Ovary (tissue), 9 donors: ENCODE measurements around the gene TUBA4B. TPM values are rescaled to one million over a fixed set of nuclear protein-coding genes. Genes with fewer than 3 reads are reported as not detected.

ENCODE experiments used
- DNase-seq, 5 donors: peaks; one replicate each; pipeline ENCODE4 v3.0.0-alpha.2; 2019 to 2020
- H3K27ac ChIP-seq, 2 donors: fragments of 200-600 bp; one replicate each; pipeline versions ENCODE4 v1.5.1 to v1.8.0; 2019 to 2022
- H3K27me3 ChIP-seq: fragments of 200-600 bp; one replicate; pipeline ENCODE4 v1.8.0; 2022
- H3K36me3 ChIP-seq: fragments of 200-600 bp; sonication (generic); one replicate; pipeline ENCODE4 v1.5.1; 2019
- H3K4me1 ChIP-seq: one replicate; pipeline ENCODE4 v1.8.1; 2013; ENCODE audit warnings: mild to moderate bottlenecking, moderate library complexity; ENCODE audit not compliant: insufficient read depth
- H3K4me3 ChIP-seq: fragments of 200-600 bp; sonication (generic); one replicate; pipeline ENCODE4 v1.5.1; 2017
- H3K9me3 ChIP-seq, 2 donors: fragments of 200-600 bp in 1 of 2; sonication (generic) in 1 of 2; one replicate each; pipeline versions ENCODE4 v1.5.1 to v1.8.1; 2013 to 2019; ENCODE audit warnings: mild to moderate bottlenecking in 1 of 2, moderate library complexity in 1 of 2
- CTCF ChIP-seq, 3 donors: fragments of 450-650 bp in 2 of 3; fragments of 200-600 bp in 1 of 3; IDR thresholded peaks; one replicate each; pipeline versions ENCODE4 v1.5.1 to v1.8.0; 2016 to 2022; ENCODE audit warnings: antibody characterized with exemption in 3 of 3, mild to moderate bottlenecking in 1 of 3
- EP300 ChIP-seq: sonication (generic); formaldehyde crosslinking; IDR thresholded peaks from one replicate; pipeline ENCODE4 v1.6.1; 2017; ENCODE audit warnings: antibody characterized with exemption
- POLR2A ChIP-seq: fragments of 450-650 bp; IDR thresholded peaks from one replicate; pipeline ENCODE4 v1.6.1; 2017; ENCODE audit warnings: antibody characterized with exemption, mild to moderate bottlenecking, moderate library complexity
- WGBS, 3 donors: extraction: QIAGEN DNeasy Blood & Tissue Kit in 1 of 3; methylation state at CpG; one replicate each; pipeline versions ENCODE4 v1.1.5 to v1.1.7; 2013 to 2017; 5-methylcytosine and 5-hydroxymethylcytosine counted together
- intact Hi-C, 4 donors: fragments of 100-400 bp; cut with DNase I; formaldehyde crosslinking; loops; one replicate each; pipeline versions ENCODE4 v1.11.0 to v1.15.1; 2022 to 2023
- polyA plus RNA-seq, 2 donors: library from polyadenylated mRNA; stranded (reverse); fragments of 200-250 nt in 1 of 2; fragments of 350-450 nt in 1 of 2; fragmentation: Illumina TruSeq in 1 of 2; extraction: RNeasy Lipid Tissue Mini Kit (QIAGEN cat#74804) in 1 of 2; gene quantifications; one replicate each; pipeline ENCODE4 v1.2.3, GENCODE V29; 2013 to 2014
- total RNA-seq, 7 donors: library from RNA; depleted of rRNA in 2 of 7; stranded (reverse); fragments of >200 nt in 2 of 7; fragmentation: NEBNext Ultra II Directional in 3 of 7; extraction: Animal tissue kit (Norgen Biotek cat#: 25700) in 3 of 7; gene quantifications; one replicate each; pipeline versions ENCODE4 v1.1.0 to v1.2.4, GENCODE V29; 2016 to 2023
- donor health status: DM: no; HTN: no; CAD: no; lungs with moderate emphysema.
- donor health status: DM: no; HTN: no; CAD: no.
- donor health status: Bipolar disorder and iron deficiency.
- donor health status: DM: yes; HTN: yes; CAD: no.
- donor health status: DM: no; HTN: no; CAD: no.
- donor health status: DM: yes; HTN: yes; CAD: no.

TUBA4B gene
- total and polyA plus RNA-seq, 9 donors = 0.18 to 13.2 (median 0.35) TPM; not detected in 2

GRCh38 chr2:219234331-219234730 is 18.7 kb upstream of the TUBA4B start:
- Histone ChIP-seq H3K4me1 (no peaks in the 10 kb centered on the region), H3K4me3 (no peak overlapping the region), H3K36me3 (no peaks in the 10 kb centered on the region), H3K27ac (no peak overlapping the region), H3K9me3 (no peaks in the 10 kb centered on the region), H3K27me3 (no peaks in the 10 kb centered on the region)
- intact Hi-C loops = no loop called here
- no peak for TF ChIP-seq EP300
- no peak for TF ChIP-seq CTCF (IDR thresholded peaks at IDR 0.05)
- TF ChIP-seq POLR2A = no peak
- DNase-seq = no peak
- 66 to 85% (median 79%) methylated on average over 3 of the region's 3 CpGs for WGBS, 3 donors

GRCh38 chr2:219243291-219243761 is 9.7 kb upstream of the TUBA4B start:
- intact Hi-C loops = loop anchor here in 1 of 4 donors (10.0 kb wide), 1 partner anchor 51 kb away; no protein-coding TSS in a partner anchor
- peak overlapping the region; percentile 11 for H3K4me3 ChIP-seq
- peaks cover 8% of the 10 kb centered on the region for H3K4me1 ChIP-seq
- WGBS, 3 donors = 29 to 48% (median 36%) methylated on average over 28 of the region's 28 CpGs
- no peak overlapping the region for H3K27ac ChIP-seq
- H3K27me3 ChIP-seq = no peaks in the 10 kb centered on the region
- H3K9me3 ChIP-seq = no peaks in the 10 kb centered on the region
- no peak for TF ChIP-seq EP300
- TF ChIP-seq CTCF (IDR thresholded peaks at IDR 0.05) = no peak
- TF ChIP-seq POLR2A = no peak
- DNase-seq = peak in 3 of 5 donors; percentile 53 to 58 (median 58)
- H3K36me3 ChIP-seq = no peaks in the 10 kb centered on the region

GRCh38 chr2:219244789-219245147 is 8.3 kb upstream of the TUBA4B start:
- Histone ChIP-seq H3K4me1 (peaks cover 14% of the 10 kb centered on the region), H3K9me3 (no peaks in the 10 kb centered on the region), H3K27ac (peak overlapping the region; percentile 72 to 85), H3K27me3 (no peaks in the 10 kb centered on the region), H3K4me3 (peak overlapping the region; percentile 82), H3K36me3 (no peaks in the 10 kb centered on the region)
- intact Hi-C loops = loop anchor here in 1 of 4 donors (10.0 kb wide), 1 partner anchor 50 kb away; no protein-coding TSS in a partner anchor
- 15 to 27% (median 16%) methylated on average over 6 of the region's 6 CpGs for WGBS, 3 donors
- TF ChIP-seq EP300 (no peak), CTCF (IDR thresholded peaks at IDR 0.05) (no peak), POLR2A (no peak)
- DNase-seq = no peak

GRCh38 chr2:219245148-219245898 is 7.7 kb upstream of the TUBA4B start, which contains the start of the genes GLB1L and STK16:
Gene GLB1L (minus strand): TSS chr2:219245444. CDS start chr2:219243573, 1,871 bp downstream.
Gene STK16 (plus strand): TSS chr2:219245479. CDS start chr2:219246000, 521 bp downstream.
- intact Hi-C loops = loop anchor here in 1 of 4 donors (10.0 kb wide), 1 partner anchor 49 kb away; no protein-coding TSS in a partner anchor
- no peaks in the 10 kb centered on the region for H3K36me3 ChIP-seq
- H3K4me1 ChIP-seq = peaks cover 18% of the 10 kb centered on the region
- H3K4me3 ChIP-seq = peak within 1 kb of the TSS; percentile 82
- no peaks in the 10 kb centered on the region for H3K9me3 ChIP-seq
- peak; percentile 92 to 98 (median 96) for DNase-seq
- 0 to 1% (median 0%) methylated on average over 45 to 46 of the region's 46 CpGs for WGBS, 3 donors
- TF ChIP-seq POLR2A (peak; percentile 92), EP300 (no peak)
- H3K27me3 ChIP-seq = no peaks in the 10 kb centered on the region
- peak within 1 kb of the TSS; percentile 72 to 85 for H3K27ac ChIP-seq

GRCh38 chr2:219245899-219246230 is 7.2 kb upstream of the TUBA4B start:
- Histone ChIP-seq H3K4me1 (peaks cover 21% of the 10 kb centered on the region), H3K9me3 (no peaks in the 10 kb centered on the region), H3K27me3 (no peaks in the 10 kb centered on the region), H3K27ac (peak overlapping the region; percentile 72 to 85), H3K36me3 (no peaks in the 10 kb centered on the region), H3K4me3 (peak overlapping the region; percentile 82)
- WGBS, 3 donors = 8 to 17% (median 15%) methylated on average over 10 of the region's 10 CpGs
- intact Hi-C loops = loop anchor here in 1 of 4 donors (10.0 kb wide), 1 partner anchor 49 kb away; no protein-coding TSS in a partner anchor
- DNase-seq = no peak
- TF ChIP-seq EP300 (no peak), CTCF (IDR thresholded peaks at IDR 0.05) (no peak), POLR2A (no peak)
